HepG2 (cell line): ENCODE data around the gene HSD3B7. TPM values are rescaled to one million over a fixed set of nuclear protein-coding genes. Genes with fewer than 3 reads are reported as not detected.

Source experiments
- ARNTL ChIP-seq: sonication (generic); formaldehyde crosslinking; IDR thresholded peaks from 2 replicates; pipeline ENCODE4 v1.4.0; 2020; ENCODE audit warnings: mild to moderate bottlenecking, missing genetic modification reagents
- GPN1 ChIP-seq: sonication (generic); formaldehyde crosslinking; IDR thresholded peaks from 2 replicates; pipeline ENCODE4 v1.5.1; 2020; ENCODE audit warnings: missing genetic modification reagents, borderline replicate concordance
- PHF21A ChIP-seq: sonication (generic); formaldehyde crosslinking; IDR thresholded peaks from 2 replicates; pipeline ENCODE4 v1.5.0; 2020; ENCODE audit warnings: mild to moderate bottlenecking, missing genetic modification reagents
- TCF12 ChIP-seq, 2 experiments: fragments of 450-650 bp in 1 of 2; sonication (generic) in 1 of 2; formaldehyde crosslinking in 1 of 2; IDR thresholded peaks; 2 replicates each; pipeline versions ENCODE4 v1.6.1 to v1.8.0; 2017 to 2022; ENCODE audit warnings: antibody characterized with exemption in 1 of 2, mild to moderate bottlenecking in 1 of 2, missing genetic modification reagents in 1 of 2, moderate library complexity in 1 of 2
- ZC3H13 ChIP-seq: sonication (generic); formaldehyde crosslinking; IDR thresholded peaks from 2 replicates; pipeline ENCODE4 v1.8.1; 2023; ENCODE audit warnings: mild to moderate bottlenecking, missing genetic modification reagents, moderate library complexity
- ZFP36L2 ChIP-seq: sonication (generic); formaldehyde crosslinking; IDR thresholded peaks from 2 replicates; pipeline ENCODE4 v1.4.0; 2020; ENCODE audit warnings: missing genetic modification reagents
- ZMYM3 ChIP-seq: sonication (generic); formaldehyde crosslinking; IDR thresholded peaks from 2 replicates; pipeline ENCODE4 v1.5.1; 2020; ENCODE audit warnings: mild to moderate bottlenecking, missing genetic modification reagents
- ZNF101 ChIP-seq: sonication (generic); formaldehyde crosslinking; IDR thresholded peaks from 2 replicates; pipeline ENCODE4 v1.4.0; 2020; ENCODE audit warnings: mild to moderate bottlenecking, low read depth, missing genetic modification reagents, borderline replicate concordance
- ZNF121 ChIP-seq: sonication (generic); formaldehyde crosslinking; IDR thresholded peaks from 2 replicates; pipeline ENCODE4 v1.5.0; 2020; ENCODE audit warnings: mild to moderate bottlenecking, missing genetic modification reagents
- ZNF354B ChIP-seq: sonication (generic); formaldehyde crosslinking; IDR thresholded peaks from 2 replicates; pipeline ENCODE4 v1.8.0; 2022; ENCODE audit warnings: mild to moderate bottlenecking, missing genetic modification reagents
- ZNF530 ChIP-seq: sonication (generic); formaldehyde crosslinking; IDR thresholded peaks from 2 replicates; pipeline ENCODE4 v1.5.0; 2020; ENCODE audit warnings: low read depth, mild to moderate bottlenecking, missing genetic modification reagents
- polyA plus RNA-seq, 8 experiments: library from polyadenylated mRNA; depleted of rRNA in 3 of 8; stranded (reverse) in 7 of 8; unstranded in 1 of 8; fragments of >200 nt; fragmentation: Illumina TruSeq in 4 of 8; extraction: Trizol in 4 of 8; gene quantifications; 2 replicates each; pipeline versions ENCODE4 v1.2.1 to v1.2.3, GENCODE V29; 2011 to 2016; ENCODE audit warnings: low read depth in 4 of 8, missing spikeins in 1 of 8, mixed read lengths in 1 of 8; ENCODE audit not compliant: insufficient read depth in 1 of 8
- total RNA-seq, 5 experiments: library from RNA; depleted of rRNA; stranded (reverse); fragments of >200 nt; fragmentation: Illumina TruSeq; extraction: Trizol; gene quantifications; 2 replicates each; pipeline ENCODE4 v1.2.3, GENCODE V29; 2016; ENCODE audit warnings: low read depth in 1 of 5
- TF ChIP-seq, protein P1 (sequence below): sonication (generic); formaldehyde crosslinking; IDR thresholded peaks from 2 replicates; pipeline ENCODE4 v1.4.0; 2020; ENCODE audit warnings: missing genetic modification reagents, borderline replicate concordance
- TF ChIP-seq, protein P2 (sequence below): sonication (generic); formaldehyde crosslinking; IDR thresholded peaks from 2 replicates; pipeline ENCODE4 v1.5.0; 2020; ENCODE audit warnings: mild to moderate bottlenecking, missing genetic modification reagents, moderate library complexity
- TF ChIP-seq, protein P3 (sequence below): sonication (generic); formaldehyde crosslinking; IDR thresholded peaks from 2 replicates; pipeline ENCODE4 v1.4.0; 2020; ENCODE audit warnings: mild to moderate bottlenecking, low read depth, missing genetic modification reagents
- TF ChIP-seq, protein P4 (sequence below): IDR thresholded peaks from 2 replicates; pipeline ENCODE4 v1.6.1; 2016; ENCODE audit warnings: missing genetic modification reagents, missing compliant biosample characterization

HSD3B7 gene
- total and polyA plus RNA-seq, 2 of the 13 experiments (the other 11 are each of a cell fraction or from before 2014, with no cell fraction given): 32.9 to 69.7 TPM

DNA sequence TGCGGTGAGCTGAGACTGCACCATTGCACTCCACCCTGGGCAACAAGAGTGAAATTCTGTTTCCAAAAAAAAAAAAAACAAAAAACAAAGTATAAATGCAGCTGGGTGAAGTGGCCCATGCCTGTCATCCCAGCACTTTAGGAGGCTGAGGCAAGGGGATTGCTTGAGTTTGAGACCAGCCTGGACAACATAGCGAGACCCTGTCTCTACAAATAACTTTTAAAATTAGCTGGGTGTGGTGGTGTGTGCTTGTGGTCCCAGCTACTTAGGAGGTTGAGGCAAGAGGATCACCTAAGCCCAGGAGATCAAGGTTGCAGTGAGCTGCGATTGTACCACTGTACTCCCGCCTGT is 38.2 kb downstream of the HSD3B7 start (continued):
- TF ChIP-seq ZMYM3 (CRISPR knock-in tag): peak; percentile 65; the same call in 1 of the 2 replicates
- TF ChIP-seq, protein P1, sequence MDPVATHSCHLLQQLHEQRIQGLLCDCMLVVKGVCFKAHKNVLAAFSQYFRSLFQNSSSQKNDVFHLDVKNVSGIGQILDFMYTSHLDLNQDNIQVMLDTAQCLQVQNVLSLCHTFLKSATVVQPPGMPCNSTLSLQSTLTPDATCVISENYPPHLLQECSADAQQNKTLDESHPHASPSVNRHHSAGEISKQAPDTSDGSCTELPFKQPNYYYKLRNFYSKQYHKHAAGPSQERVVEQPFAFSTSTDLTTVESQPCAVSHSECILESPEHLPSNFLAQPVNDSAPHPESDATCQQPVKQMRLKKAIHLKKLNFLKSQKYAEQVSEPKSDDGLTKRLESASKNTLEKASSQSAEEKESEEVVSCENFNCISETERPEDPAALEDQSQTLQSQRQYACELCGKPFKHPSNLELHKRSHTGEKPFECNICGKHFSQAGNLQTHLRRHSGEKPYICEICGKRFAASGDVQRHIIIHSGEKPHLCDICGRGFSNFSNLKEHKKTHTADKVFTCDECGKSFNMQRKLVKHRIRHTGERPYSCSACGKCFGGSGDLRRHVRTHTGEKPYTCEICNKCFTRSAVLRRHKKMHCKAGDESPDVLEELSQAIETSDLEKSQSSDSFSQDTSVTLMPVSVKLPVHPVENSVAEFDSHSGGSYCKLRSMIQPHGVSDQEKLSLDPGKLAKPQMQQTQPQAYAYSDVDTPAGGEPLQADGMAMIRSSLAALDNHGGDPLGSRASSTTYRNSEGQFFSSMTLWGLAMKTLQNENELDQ: no peak
- TF ChIP-seq TCF12 (IDR thresholded peaks at IDR 0.05): no peak
- no peak; the same call in 1 of the 2 replicates for TF ChIP-seq TCF12 (CRISPR knock-in tag; IDR thresholded peaks at IDR 0.05)
- TF ChIP-seq ZNF121 (CRISPR knock-in tag): peak; percentile 95
- TF ChIP-seq, protein P2, sequence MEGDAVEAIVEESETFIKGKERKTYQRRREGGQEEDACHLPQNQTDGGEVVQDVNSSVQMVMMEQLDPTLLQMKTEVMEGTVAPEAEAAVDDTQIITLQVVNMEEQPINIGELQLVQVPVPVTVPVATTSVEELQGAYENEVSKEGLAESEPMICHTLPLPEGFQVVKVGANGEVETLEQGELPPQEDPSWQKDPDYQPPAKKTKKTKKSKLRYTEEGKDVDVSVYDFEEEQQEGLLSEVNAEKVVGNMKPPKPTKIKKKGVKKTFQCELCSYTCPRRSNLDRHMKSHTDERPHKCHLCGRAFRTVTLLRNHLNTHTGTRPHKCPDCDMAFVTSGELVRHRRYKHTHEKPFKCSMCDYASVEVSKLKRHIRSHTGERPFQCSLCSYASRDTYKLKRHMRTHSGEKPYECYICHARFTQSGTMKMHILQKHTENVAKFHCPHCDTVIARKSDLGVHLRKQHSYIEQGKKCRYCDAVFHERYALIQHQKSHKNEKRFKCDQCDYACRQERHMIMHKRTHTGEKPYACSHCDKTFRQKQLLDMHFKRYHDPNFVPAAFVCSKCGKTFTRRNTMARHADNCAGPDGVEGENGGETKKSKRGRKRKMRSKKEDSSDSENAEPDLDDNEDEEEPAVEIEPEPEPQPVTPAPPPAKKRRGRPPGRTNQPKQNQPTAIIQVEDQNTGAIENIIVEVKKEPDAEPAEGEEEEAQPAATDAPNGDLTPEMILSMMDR: no peak
- no peak for TF ChIP-seq ZNF354B
- TF ChIP-seq, protein P3, sequence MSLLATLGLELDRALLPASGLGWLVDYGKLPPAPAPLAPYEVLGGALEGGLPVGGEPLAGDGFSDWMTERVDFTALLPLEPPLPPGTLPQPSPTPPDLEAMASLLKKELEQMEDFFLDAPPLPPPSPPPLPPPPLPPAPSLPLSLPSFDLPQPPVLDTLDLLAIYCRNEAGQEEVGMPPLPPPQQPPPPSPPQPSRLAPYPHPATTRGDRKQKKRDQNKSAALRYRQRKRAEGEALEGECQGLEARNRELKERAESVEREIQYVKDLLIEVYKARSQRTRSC: no peak
- TF ChIP-seq ZNF530 (CRISPR knock-in tag): no peak
- TF ChIP-seq ARNTL (CRISPR knock-in tag): no peak
- no peak for TF ChIP-seq ZC3H13 (CRISPR knock-in tag)
- no peak for TF ChIP-seq PHF21A
- no peak for TF ChIP-seq ZFP36L2 (CRISPR knock-in tag)
- no peak for TF ChIP-seq ZNF101 (CRISPR knock-in tag)
- TF ChIP-seq, protein P4, sequence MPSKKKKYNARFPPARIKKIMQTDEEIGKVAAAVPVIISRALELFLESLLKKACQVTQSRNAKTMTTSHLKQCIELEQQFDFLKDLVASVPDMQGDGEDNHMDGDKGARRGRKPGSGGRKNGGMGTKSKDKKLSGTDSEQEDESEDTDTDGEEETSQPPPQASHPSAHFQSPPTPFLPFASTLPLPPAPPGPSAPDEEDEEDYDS: no peak
- no peak for TF ChIP-seq GPN1 (CRISPR knock-in tag)
